ENCODE data around the gene PLD3. TPM values are rescaled to one million over a fixed set of nuclear protein-coding genes. Genes with fewer than 3 reads are reported as not detected.

PLD3 gene
- total and polyA plus RNA-seq, 2 donors (not counting 1 experiment from before 2014, with no cell fraction given): 208 to 230 TPM

DNA sequence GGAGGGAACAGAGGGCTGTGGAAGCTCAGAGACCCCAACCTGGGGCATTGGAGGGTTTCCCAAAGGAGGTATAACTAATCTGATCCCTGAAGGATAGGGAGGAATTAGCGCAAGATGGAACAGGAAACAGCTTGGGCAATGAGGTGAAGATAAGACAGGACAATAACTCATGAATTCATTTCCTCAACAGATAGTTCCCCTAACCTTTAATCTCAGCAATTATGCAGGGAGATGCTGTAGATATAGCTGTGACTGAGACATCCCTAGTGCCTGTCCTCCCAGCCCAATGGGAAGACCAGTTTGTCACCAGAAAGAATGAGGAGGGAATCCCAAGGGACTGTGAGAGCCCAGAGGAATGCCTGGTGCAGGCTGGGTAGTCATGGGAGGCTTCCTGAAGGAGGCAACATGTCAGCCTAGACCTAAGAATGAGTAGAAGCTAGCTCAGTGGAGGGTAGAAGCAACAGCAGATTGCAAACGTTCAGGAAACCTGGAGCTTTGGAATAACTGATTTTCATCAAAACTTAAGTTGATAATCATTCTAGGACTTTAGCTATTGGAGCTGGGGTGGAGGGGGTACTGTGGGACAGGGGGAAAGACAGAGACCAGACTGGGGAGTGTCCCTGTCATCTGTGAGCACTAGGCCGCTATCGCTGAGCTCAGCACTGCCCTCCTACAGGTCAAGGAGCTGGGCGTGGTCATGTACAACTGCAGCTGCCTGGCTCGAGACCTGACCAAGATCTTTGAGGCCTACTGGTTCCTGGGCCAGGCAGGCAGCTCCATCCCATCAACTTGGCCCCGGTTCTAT lies 22.7 kb downstream of the PLD3 start:
- Histone ChIP-seq H3K27ac (ENCODE audit: insufficient read depth, low read length) (no peak overlapping the region), H3K9me3 (ENCODE audit: control insufficient read depth, insufficient read depth, low read depth, low read length) (no peaks in the 10 kb centered on the region), H3K4me3 (replicated peaks in 1 of 4; ENCODE audit: control extremely low read depth in 1 of 4, insufficient read depth in 1 of 4, low read depth in 3 of 4, low read length in 4 of 4) (no peak overlapping the region), H3K4me2 (ENCODE audit: extremely low read depth, insufficient read depth, low read length) (no peak overlapping the region), H2AFZ (ENCODE audit: low read length) (no peak overlapping the region), H3K79me2 (ENCODE audit: control insufficient read depth, insufficient read depth, low read length) (no peaks in the 10 kb centered on the region), H3K27me3 (ENCODE audit: control insufficient read depth, insufficient read depth, low read length) (no peaks in the 10 kb centered on the region), H3K4me1 (ENCODE audit: control insufficient read depth, extremely low read depth, insufficient read depth, low read length) (no peaks in the 10 kb centered on the region), H3K36me3 (ENCODE audit: control insufficient read depth, insufficient read depth, low read length) (peaks cover 9% of the 10 kb centered on the region), H3K9ac (ENCODE audit: insufficient read depth, low read length) (no peak overlapping the region), H4K20me1 (ENCODE audit: control insufficient read depth, extremely low read depth, insufficient read depth, low read length) (no peaks in the 10 kb centered on the region)
- DNase-seq (ENCODE audit: low read depth in 2 of 2): no peak
- TF ChIP-seq, protein P1, sequence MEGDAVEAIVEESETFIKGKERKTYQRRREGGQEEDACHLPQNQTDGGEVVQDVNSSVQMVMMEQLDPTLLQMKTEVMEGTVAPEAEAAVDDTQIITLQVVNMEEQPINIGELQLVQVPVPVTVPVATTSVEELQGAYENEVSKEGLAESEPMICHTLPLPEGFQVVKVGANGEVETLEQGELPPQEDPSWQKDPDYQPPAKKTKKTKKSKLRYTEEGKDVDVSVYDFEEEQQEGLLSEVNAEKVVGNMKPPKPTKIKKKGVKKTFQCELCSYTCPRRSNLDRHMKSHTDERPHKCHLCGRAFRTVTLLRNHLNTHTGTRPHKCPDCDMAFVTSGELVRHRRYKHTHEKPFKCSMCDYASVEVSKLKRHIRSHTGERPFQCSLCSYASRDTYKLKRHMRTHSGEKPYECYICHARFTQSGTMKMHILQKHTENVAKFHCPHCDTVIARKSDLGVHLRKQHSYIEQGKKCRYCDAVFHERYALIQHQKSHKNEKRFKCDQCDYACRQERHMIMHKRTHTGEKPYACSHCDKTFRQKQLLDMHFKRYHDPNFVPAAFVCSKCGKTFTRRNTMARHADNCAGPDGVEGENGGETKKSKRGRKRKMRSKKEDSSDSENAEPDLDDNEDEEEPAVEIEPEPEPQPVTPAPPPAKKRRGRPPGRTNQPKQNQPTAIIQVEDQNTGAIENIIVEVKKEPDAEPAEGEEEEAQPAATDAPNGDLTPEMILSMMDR (conservative IDR thresholded peaks at IDR 0.05 in 1 of 2, IDR thresholded peaks at IDR 0.05 in 1 of 2; ENCODE audit: low read depth in 1 of 2, low read length in 2 of 2): no peak
- TF ChIP-seq EZH2 (IDR thresholded peaks at IDR 0.05; ENCODE audit: low read length, missing control alignments): no peak

DNA sequence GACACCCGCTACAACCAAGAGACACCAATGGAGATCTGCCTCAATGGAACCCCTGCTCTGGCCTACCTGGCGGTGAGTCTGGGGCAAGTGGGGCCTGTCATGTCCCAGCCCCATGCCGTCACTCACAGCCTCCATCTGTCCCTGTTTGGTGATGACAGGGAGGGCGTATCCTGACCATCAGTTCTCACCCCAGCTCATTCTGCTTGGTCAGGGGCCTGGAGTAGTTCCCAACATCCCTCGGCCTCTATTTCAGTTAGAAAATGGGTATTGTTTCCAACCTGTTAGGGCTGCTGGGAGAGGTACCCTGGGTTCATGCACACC lies 23.3 kb downstream of the PLD3 start:
- TF ChIP-seq, protein P1 (conservative IDR thresholded peaks at IDR 0.05 in 1 of 2, IDR thresholded peaks at IDR 0.05 in 1 of 2; ENCODE audit: low read depth in 1 of 2, low read length in 2 of 2): no peak
- no peak for TF ChIP-seq EZH2 (IDR thresholded peaks at IDR 0.05; ENCODE audit: low read length, missing control alignments)
- no peaks in the 10 kb centered on the region for H3K79me2 ChIP-seq (ENCODE audit: control insufficient read depth, insufficient read depth, low read length)
- H3K36me3 ChIP-seq (ENCODE audit: control insufficient read depth, insufficient read depth, low read length): peaks cover 9% of the 10 kb centered on the region
- no peaks in the 10 kb centered on the region for H3K9me3 ChIP-seq (ENCODE audit: control insufficient read depth, insufficient read depth, low read depth, low read length)
- no peaks in the 10 kb centered on the region for H4K20me1 ChIP-seq (ENCODE audit: control insufficient read depth, extremely low read depth, insufficient read depth, low read length)
- H3K27me3 ChIP-seq (ENCODE audit: control insufficient read depth, insufficient read depth, low read length): no peaks in the 10 kb centered on the region
- no peaks in the 10 kb centered on the region for H3K4me1 ChIP-seq (ENCODE audit: control insufficient read depth, extremely low read depth, insufficient read depth, low read length)
- no peak overlapping the region for H3K4me2 ChIP-seq (ENCODE audit: extremely low read depth, insufficient read depth, low read length)
- H3K4me3 ChIP-seq (replicated peaks in 1 of 4; ENCODE audit: control extremely low read depth in 1 of 4, insufficient read depth in 1 of 4, low read depth in 3 of 4, low read length in 4 of 4): no peak overlapping the region
- H3K9ac ChIP-seq (ENCODE audit: insufficient read depth, low read length): no peak overlapping the region
- H2AFZ ChIP-seq (ENCODE audit: low read length): no peak overlapping the region
- no peak for DNase-seq (ENCODE audit: low read depth in 2 of 2)
- H3K27ac ChIP-seq (ENCODE audit: insufficient read depth, low read length): no peak overlapping the region

DNA sequence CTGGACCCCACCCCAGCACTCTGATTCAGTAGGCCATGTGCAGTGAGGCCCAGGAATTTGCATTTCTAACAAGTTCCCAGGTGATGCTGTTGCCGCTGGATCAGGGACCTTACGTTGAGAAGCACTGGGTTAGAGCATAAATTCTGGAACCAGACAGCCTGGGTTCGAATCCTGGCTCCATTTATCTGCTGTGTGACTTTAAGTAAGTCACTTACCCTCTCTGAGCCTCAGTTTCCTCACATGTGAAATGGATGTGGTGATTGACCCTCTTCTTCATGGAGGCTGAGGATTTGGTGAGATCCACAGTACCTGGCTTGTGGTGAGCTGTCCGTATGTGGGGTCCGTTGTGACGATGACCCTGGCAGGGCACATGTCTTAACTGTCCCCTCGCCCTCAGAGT lies 25.6 kb downstream of the PLD3 start:
- H3K36me3 ChIP-seq (ENCODE audit: control insufficient read depth, insufficient read depth, low read length): peaks cover 6% of the 10 kb centered on the region
- no peak overlapping the region for H2AFZ ChIP-seq (ENCODE audit: low read length)
- H3K9ac ChIP-seq (ENCODE audit: insufficient read depth, low read length): no peak overlapping the region
- H3K4me2 ChIP-seq (ENCODE audit: extremely low read depth, insufficient read depth, low read length): no peak overlapping the region
- no peaks in the 10 kb centered on the region for H3K27me3 ChIP-seq (ENCODE audit: control insufficient read depth, insufficient read depth, low read length)
- no peaks in the 10 kb centered on the region for H3K79me2 ChIP-seq (ENCODE audit: control insufficient read depth, insufficient read depth, low read length)
- no peaks in the 10 kb centered on the region for H3K9me3 ChIP-seq (ENCODE audit: control insufficient read depth, insufficient read depth, low read depth, low read length)
- H3K4me1 ChIP-seq (ENCODE audit: control insufficient read depth, extremely low read depth, insufficient read depth, low read length): no peaks in the 10 kb centered on the region
- TF ChIP-seq, protein P1 (conservative IDR thresholded peaks at IDR 0.05 in 1 of 2, IDR thresholded peaks at IDR 0.05 in 1 of 2; ENCODE audit: low read depth in 1 of 2, low read length in 2 of 2): no peak
- TF ChIP-seq EZH2 (IDR thresholded peaks at IDR 0.05; ENCODE audit: low read length, missing control alignments): no peak
- no peak overlapping the region for H3K4me3 ChIP-seq (replicated peaks in 1 of 4; ENCODE audit: control extremely low read depth in 1 of 4, insufficient read depth in 1 of 4, low read depth in 3 of 4, low read length in 4 of 4)
- no peaks in the 10 kb centered on the region for H4K20me1 ChIP-seq (ENCODE audit: control insufficient read depth, extremely low read depth, insufficient read depth, low read length)
- no peak for DNase-seq (ENCODE audit: low read depth in 2 of 2)
- H3K27ac ChIP-seq (ENCODE audit: insufficient read depth, low read length): no peak overlapping the region

All from fibroblast of lung (primary cell).